ENCODE data around the gene DNAAF9. TPM values are rescaled to one million over a fixed set of nuclear protein-coding genes. Genes with fewer than 3 reads are reported as not detected.

Gene DNAAF9
- total and polyA plus RNA-seq, 4 donors = 1.4 to 4.4 (median 2.4) TPM

DNA sequence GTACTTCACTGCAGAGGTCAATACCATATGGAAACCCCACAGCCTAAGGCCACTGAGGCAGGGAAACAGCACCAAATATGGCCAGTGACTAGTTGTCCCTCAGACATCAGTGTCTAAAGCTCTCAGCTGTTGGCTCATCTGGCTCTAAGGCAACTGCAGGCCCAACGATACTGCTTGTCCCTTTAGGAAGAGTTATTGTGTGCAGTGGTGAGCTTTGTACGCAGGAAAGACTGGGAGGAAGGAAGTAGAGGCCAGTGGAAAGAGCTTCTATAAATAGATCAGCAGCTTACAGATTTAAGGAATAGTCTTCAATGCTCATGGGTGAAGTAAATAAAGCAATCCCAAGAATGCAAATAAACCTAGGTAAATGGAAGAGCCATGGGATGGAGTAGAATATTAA is 29.3 kb downstream of the DNAAF9 start:
- WGBS = 63% methylated on average over 2 of the region's 2 CpGs
- Histone ChIP-seq H3K36me3 (ENCODE audit: control insufficient read depth in 4 of 4, insufficient read depth in 3 of 4, low read depth in 1 of 4, low read length in 3 of 4) (no peaks in the 10 kb centered on the region), H3K9ac (ENCODE audit: low read depth in 1 of 2, low read length in 2 of 2) (no peak overlapping the region), H3K4me3 (ENCODE audit: low read depth in 1 of 3, low read length in 3 of 3) (no peak overlapping the region), H3K4me1 (ENCODE audit: control insufficient read depth in 4 of 4, insufficient read depth in 4 of 4, low read length in 3 of 4) (peaks cover 0 to 6% (median 1%) of the 10 kb centered on the region in 4 donors), H3K27ac (ENCODE audit: low read depth in 1 of 2, low read length in 2 of 2) (no peak overlapping the region), H3K9me3 (ENCODE audit: control insufficient read depth in 4 of 4, low read length in 3 of 4) (no peaks in the 10 kb centered on the region), H3K27me3 (ENCODE audit: control insufficient read depth in 4 of 4, insufficient read depth in 4 of 4, low read length in 3 of 4) (no peaks in the 10 kb centered on the region)
- TF ChIP-seq FOXA2 (IDR thresholded peaks at IDR 0.05) (no peak), TAF1 (conservative IDR thresholded peaks at IDR 0.05) (no peak), EGR1 (IDR thresholded peaks at IDR 0.05; ENCODE audit: low read depth in 2 of 2) (no peak), RAD21 (IDR thresholded peaks at IDR 0.05) (no peak), NR2F2 (IDR thresholded peaks at IDR 0.05) (no peak), FOXA1 (IDR thresholded peaks at IDR 0.05) (no peak), GABPA (IDR thresholded peaks at IDR 0.05 in 1 of 2, conservative IDR thresholded peaks at IDR 0.05 in 1 of 2) (no peak)
- TF ChIP-seq, protein P1, sequence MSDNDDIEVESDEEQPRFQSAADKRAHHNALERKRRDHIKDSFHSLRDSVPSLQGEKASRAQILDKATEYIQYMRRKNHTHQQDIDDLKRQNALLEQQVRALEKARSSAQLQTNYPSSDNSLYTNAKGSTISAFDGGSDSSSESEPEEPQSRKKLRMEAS (IDR thresholded peaks at IDR 0.05) = no peak
- TF ChIP-seq, protein P2, sequence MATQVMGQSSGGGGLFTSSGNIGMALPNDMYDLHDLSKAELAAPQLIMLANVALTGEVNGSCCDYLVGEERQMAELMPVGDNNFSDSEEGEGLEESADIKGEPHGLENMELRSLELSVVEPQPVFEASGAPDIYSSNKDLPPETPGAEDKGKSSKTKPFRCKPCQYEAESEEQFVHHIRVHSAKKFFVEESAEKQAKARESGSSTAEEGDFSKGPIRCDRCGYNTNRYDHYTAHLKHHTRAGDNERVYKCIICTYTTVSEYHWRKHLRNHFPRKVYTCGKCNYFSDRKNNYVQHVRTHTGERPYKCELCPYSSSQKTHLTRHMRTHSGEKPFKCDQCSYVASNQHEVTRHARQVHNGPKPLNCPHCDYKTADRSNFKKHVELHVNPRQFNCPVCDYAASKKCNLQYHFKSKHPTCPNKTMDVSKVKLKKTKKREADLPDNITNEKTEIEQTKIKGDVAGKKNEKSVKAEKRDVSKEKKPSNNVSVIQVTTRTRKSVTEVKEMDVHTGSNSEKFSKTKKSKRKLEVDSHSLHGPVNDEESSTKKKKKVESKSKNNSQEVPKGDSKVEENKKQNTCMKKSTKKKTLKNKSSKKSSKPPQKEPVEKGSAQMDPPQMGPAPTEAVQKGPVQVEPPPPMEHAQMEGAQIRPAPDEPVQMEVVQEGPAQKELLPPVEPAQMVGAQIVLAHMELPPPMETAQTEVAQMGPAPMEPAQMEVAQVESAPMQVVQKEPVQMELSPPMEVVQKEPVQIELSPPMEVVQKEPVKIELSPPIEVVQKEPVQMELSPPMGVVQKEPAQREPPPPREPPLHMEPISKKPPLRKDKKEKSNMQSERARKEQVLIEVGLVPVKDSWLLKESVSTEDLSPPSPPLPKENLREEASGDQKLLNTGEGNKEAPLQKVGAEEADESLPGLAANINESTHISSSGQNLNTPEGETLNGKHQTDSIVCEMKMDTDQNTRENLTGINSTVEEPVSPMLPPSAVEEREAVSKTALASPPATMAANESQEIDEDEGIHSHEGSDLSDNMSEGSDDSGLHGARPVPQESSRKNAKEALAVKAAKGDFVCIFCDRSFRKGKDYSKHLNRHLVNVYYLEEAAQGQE (IDR thresholded peaks at IDR 0.05) = no peak
- no peak for DNase-seq (ENCODE audit: low spot score)

DNA sequence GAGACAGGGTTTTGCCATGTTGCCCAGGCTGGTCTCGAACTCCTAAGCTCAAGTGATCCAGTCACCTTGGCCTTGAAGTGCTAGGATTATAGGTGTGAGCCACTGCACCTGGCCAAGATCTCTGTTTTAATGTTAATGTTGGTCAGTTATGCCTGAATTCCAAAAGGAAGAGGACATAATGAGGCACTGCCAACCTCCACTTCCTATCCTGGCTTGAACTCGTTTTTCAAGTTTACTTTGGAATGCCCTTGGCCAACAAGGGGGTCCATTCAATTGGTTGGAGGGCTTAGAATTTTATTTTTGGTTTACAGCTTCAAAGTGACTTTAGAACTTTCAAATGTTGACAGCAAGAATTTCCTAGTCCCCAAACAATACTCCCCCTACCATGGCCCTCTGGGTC is 29.8 kb downstream of the DNAAF9 start:
- H3K36me3 ChIP-seq (ENCODE audit: control insufficient read depth in 4 of 4, insufficient read depth in 3 of 4, low read depth in 1 of 4, low read length in 3 of 4) = no peaks in the 10 kb centered on the region
- H3K27ac ChIP-seq (ENCODE audit: low read depth in 1 of 2, low read length in 2 of 2) = no peak overlapping the region
- H3K9ac ChIP-seq (ENCODE audit: low read depth in 1 of 2, low read length in 2 of 2) = no peak overlapping the region
- H3K9me3 ChIP-seq (ENCODE audit: control insufficient read depth in 4 of 4, low read length in 3 of 4) = no peaks in the 10 kb centered on the region
- TF ChIP-seq, protein P3, sequence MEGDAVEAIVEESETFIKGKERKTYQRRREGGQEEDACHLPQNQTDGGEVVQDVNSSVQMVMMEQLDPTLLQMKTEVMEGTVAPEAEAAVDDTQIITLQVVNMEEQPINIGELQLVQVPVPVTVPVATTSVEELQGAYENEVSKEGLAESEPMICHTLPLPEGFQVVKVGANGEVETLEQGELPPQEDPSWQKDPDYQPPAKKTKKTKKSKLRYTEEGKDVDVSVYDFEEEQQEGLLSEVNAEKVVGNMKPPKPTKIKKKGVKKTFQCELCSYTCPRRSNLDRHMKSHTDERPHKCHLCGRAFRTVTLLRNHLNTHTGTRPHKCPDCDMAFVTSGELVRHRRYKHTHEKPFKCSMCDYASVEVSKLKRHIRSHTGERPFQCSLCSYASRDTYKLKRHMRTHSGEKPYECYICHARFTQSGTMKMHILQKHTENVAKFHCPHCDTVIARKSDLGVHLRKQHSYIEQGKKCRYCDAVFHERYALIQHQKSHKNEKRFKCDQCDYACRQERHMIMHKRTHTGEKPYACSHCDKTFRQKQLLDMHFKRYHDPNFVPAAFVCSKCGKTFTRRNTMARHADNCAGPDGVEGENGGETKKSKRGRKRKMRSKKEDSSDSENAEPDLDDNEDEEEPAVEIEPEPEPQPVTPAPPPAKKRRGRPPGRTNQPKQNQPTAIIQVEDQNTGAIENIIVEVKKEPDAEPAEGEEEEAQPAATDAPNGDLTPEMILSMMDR (IDR thresholded peaks at IDR 0.05; ENCODE audit: low read depth, low read length, missing input control) = no peak
- TF ChIP-seq HNF4G (IDR thresholded peaks at IDR 0.05) (no peak), GABPA (IDR thresholded peaks at IDR 0.05 in 1 of 2, conservative IDR thresholded peaks at IDR 0.05 in 1 of 2) (no peak), YY1 (IDR thresholded peaks at IDR 0.05) (no peak), HNF4A (conservative IDR thresholded peaks at IDR 0.05) (no peak), TAF1 (conservative IDR thresholded peaks at IDR 0.05) (no peak), NR2F2 (IDR thresholded peaks at IDR 0.05) (no peak), JUND (IDR thresholded peaks at IDR 0.05) (no peak), FOXA2 (IDR thresholded peaks at IDR 0.05) (no peak), RAD21 (IDR thresholded peaks at IDR 0.05) (no peak), RXRA (IDR thresholded peaks at IDR 0.05) (no peak), FOXA1 (IDR thresholded peaks at IDR 0.05) (no peak), EGR1 (IDR thresholded peaks at IDR 0.05; ENCODE audit: low read depth in 2 of 2) (no peak), SP1 (IDR thresholded peaks at IDR 0.05) (no peak)
- TF ChIP-seq, protein P4, sequence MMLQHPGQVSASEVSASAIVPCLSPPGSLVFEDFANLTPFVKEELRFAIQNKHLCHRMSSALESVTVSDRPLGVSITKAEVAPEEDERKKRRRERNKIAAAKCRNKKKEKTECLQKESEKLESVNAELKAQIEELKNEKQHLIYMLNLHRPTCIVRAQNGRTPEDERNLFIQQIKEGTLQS (IDR thresholded peaks at IDR 0.05) = no peak
- TF ChIP-seq, protein P5, sequence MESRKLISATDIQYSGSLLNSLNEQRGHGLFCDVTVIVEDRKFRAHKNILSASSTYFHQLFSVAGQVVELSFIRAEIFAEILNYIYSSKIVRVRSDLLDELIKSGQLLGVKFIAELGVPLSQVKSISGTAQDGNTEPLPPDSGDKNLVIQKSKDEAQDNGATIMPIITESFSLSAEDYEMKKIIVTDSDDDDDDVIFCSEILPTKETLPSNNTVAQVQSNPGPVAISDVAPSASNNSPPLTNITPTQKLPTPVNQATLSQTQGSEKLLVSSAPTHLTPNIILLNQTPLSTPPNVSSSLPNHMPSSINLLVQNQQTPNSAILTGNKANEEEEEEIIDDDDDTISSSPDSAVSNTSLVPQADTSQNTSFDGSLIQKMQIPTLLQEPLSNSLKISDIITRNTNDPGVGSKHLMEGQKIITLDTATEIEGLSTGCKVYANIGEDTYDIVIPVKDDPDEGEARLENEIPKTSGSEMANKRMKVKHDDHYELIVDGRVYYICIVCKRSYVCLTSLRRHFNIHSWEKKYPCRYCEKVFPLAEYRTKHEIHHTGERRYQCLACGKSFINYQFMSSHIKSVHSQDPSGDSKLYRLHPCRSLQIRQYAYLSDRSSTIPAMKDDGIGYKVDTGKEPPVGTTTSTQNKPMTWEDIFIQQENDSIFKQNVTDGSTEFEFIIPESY (IDR thresholded peaks at IDR 0.05) = no peak
- TF ChIP-seq, protein P1 (IDR thresholded peaks at IDR 0.05) = no peak
- TF ChIP-seq, protein P2 (IDR thresholded peaks at IDR 0.05) = no peak
- H3K27me3 ChIP-seq (ENCODE audit: control insufficient read depth in 4 of 4, insufficient read depth in 4 of 4, low read length in 3 of 4) = no peaks in the 10 kb centered on the region
- no peak overlapping the region for H3K4me3 ChIP-seq (ENCODE audit: low read depth in 1 of 3, low read length in 3 of 3)
- H3K4me1 ChIP-seq (ENCODE audit: control insufficient read depth in 4 of 4, insufficient read depth in 4 of 4, low read length in 3 of 4) = peaks cover 0 to 6% (median 1%) of the 10 kb centered on the region in 4 donors
- WGBS = 86% methylated on average over 2 of the region's 2 CpGs
- no peak for DNase-seq (ENCODE audit: low spot score)
